ENCODE data around the gene TEX22. TPM values are rescaled to one million over a fixed set of nuclear protein-coding genes. Genes with fewer than 3 reads are reported as not detected.

TEX22 gene
- total RNA-seq, 4 donors from 2014 or later = 0.35 to 1.6 (median 0.94) TPM; not detected in 1

DNA sequence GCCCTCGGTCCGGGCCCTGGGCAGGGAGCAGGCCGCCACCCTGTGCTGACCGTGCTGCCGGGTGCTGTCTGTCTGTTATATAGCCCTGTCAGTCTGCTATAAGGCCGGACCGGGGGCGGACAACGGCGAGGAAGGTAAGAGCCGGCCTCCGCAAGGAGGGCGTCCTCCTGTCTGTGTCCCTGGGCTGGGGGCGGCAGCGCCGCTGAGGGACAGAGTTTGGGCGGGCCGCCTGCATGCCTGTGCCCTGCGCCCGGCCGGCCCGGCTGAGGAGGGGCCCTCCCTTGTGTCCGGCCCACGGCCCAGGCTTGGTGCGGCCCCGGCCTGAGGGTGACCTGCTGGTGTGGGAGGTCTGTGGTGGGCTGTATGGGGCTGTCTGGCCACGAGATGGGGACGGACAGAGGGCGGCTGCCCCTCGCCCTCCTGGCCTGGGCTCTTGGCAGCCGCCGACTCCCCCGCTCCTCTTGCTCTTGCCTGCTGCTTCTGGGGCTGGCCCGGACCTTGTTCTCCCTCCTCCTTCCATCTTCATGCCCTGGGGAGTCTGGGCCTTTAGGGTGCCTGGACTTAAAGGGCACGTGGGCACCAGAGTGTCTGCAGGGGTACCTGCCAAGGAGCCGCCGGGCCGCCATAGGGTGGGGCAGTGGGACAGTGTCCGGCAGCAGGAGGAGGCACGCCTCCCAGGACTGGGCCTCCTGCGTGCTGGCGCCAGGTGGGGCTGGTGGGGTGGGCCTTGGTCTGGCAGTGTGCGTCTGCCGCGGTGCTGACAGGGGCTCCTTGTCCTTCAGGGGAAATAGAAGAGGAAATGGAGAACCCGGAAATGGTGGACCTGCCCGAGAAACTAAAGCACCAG lies 51.2 kb downstream of the TEX22 start:
- TF ChIP-seq POLR2A (IDR thresholded peaks at IDR 0.05) = no peak
- TF ChIP-seq, protein P1, sequence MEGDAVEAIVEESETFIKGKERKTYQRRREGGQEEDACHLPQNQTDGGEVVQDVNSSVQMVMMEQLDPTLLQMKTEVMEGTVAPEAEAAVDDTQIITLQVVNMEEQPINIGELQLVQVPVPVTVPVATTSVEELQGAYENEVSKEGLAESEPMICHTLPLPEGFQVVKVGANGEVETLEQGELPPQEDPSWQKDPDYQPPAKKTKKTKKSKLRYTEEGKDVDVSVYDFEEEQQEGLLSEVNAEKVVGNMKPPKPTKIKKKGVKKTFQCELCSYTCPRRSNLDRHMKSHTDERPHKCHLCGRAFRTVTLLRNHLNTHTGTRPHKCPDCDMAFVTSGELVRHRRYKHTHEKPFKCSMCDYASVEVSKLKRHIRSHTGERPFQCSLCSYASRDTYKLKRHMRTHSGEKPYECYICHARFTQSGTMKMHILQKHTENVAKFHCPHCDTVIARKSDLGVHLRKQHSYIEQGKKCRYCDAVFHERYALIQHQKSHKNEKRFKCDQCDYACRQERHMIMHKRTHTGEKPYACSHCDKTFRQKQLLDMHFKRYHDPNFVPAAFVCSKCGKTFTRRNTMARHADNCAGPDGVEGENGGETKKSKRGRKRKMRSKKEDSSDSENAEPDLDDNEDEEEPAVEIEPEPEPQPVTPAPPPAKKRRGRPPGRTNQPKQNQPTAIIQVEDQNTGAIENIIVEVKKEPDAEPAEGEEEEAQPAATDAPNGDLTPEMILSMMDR (IDR thresholded peaks at IDR 0.05) = no peak
- H3K4me1 ChIP-seq = peaks cover 0 to 9% (median 2%) of the 10 kb centered on the region in 4 donors
- H3K9me3 ChIP-seq = no peaks in the 10 kb centered on the region
- H3K27ac ChIP-seq = no peak overlapping the region
- H3K27me3 ChIP-seq = no peaks in the 10 kb centered on the region
- DNase-seq = no peak
- no peak overlapping the region for H3K4me3 ChIP-seq
- peaks cover 0 to 42% (median 0%) of the 10 kb centered on the region in 3 donors for H3K36me3 ChIP-seq

DNA sequence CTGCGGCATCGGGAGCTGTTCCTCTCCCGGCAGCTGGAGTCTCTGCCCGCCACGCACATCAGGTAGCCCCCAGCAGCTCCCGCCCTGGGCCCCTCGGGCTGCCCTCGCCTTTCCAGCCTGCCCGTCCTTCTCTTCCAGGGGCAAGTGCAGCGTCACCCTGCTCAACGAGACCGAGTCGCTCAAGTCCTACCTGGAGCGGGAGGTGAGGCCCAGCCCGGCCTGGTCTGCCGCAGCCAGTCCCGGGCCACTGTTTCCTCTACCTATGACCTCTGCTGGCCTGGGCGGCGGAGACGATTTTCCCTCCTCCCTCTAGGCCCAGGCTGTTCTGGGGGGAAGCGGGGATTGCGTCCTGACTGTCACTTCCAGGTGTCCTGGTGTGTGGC lies 51.8 kb downstream of the TEX22 start:
- peaks cover 0 to 48% (median 0%) of the 10 kb centered on the region in 3 donors for H3K36me3 ChIP-seq
- no peak for DNase-seq

DNA sequence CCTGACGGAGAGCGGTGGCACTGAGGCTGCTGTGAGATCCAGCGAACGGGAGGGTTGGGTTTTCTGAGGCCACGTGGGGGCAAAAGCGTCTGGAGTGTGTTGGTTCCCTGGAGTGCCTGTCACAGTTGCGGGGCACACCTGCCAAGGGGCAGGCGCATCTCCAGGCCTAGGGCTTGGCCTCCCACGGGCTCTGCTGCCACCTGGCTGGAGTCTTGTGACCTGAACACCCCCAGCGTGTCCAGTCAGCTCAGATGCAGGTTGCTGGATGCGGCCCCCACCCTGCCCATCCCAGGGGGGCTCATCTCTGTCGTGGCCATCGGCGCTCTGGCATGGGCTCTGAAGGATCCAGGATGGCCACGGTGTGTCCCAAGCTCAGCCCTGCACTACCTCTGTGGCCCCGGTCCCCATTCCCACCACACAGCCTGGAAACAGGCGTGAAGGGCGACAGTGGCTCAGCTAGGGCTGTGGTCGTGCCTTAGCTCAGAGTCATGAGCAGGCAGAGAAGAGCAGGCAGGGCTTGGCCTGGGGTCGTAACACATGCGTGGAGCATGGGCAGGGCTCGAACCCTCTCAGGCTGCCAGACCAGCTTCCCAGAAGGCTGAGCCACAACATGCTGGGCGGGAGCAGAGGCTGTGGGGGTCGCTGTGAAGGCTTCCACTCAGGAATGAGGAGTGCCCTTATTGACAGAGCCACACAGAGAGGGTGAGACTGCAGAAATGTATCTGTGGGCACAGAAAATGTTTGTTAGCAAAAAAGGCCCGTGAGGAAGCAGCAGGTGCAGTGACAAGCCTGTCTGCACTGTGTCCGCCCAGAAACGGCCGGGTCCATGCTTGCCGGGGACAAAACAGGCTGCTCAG lies 52.8 kb downstream of the TEX22 start:
- no peak overlapping the region for H3K4me3 ChIP-seq

More for the DNA sequence above, 51.8 kb downstream of the TEX22 start:
- Histone ChIP-seq H3K4me3 (no peak overlapping the region), H3K9me3 (no peaks in the 10 kb centered on the region), H3K27me3 (no peaks in the 10 kb centered on the region), H3K4me1 (peaks cover 0 to 9% (median 2%) of the 10 kb centered on the region in 4 donors), H3K27ac (no peak overlapping the region)
- TF ChIP-seq, protein P1 (IDR thresholded peaks at IDR 0.05) = no peak
- TF ChIP-seq POLR2A (IDR thresholded peaks at IDR 0.05) = no peak

DNA sequence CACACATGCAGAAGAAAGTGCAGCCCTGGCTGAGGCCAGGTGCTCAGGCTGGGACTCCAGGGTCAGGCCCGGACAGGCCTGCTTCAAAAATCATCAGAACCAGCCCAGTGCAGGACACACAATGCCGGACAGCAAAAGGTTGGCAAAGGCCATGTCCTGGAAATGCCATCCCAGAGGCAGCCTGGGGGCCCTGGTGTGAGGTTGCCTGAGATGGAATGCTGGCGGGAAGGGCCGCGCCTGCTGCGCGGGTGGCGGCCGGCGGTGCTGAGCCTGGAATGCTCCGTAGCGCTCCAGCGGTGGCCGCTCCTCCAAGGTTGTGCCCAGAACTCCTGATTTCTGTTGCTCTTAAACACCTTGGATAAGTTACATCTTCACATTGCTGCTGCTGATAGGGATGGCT lies 54.6 kb downstream of the TEX22 start:
- TF ChIP-seq POLR2A (IDR thresholded peaks at IDR 0.05) = no peak
- TF ChIP-seq, protein P1 (IDR thresholded peaks at IDR 0.05) = no peak
- no peak for DNase-seq
- Histone ChIP-seq H3K36me3 (peaks cover 0 to 59% (median 0%) of the 10 kb centered on the region in 3 donors), H3K4me1 (peaks cover 0 to 9% (median 2%) of the 10 kb centered on the region in 4 donors), H3K27me3 (no peaks in the 10 kb centered on the region), H3K9me3 (no peaks in the 10 kb centered on the region), H3K4me3 (no peak overlapping the region), H3K27ac (no peak overlapping the region)

More for the DNA sequence above, 52.8 kb downstream of the TEX22 start:
- Histone ChIP-seq H3K4me1 (peaks cover 0 to 9% (median 2%) of the 10 kb centered on the region in 4 donors), H3K27ac (no peak overlapping the region), H3K9me3 (no peaks in the 10 kb centered on the region), H3K27me3 (no peaks in the 10 kb centered on the region), H3K36me3 (peaks cover 0 to 52% (median 0%) of the 10 kb centered on the region in 3 donors)
- TF ChIP-seq POLR2A (IDR thresholded peaks at IDR 0.05) = no peak
- TF ChIP-seq, protein P1 (IDR thresholded peaks at IDR 0.05) = no peak
- DNase-seq = no peak

DNA sequence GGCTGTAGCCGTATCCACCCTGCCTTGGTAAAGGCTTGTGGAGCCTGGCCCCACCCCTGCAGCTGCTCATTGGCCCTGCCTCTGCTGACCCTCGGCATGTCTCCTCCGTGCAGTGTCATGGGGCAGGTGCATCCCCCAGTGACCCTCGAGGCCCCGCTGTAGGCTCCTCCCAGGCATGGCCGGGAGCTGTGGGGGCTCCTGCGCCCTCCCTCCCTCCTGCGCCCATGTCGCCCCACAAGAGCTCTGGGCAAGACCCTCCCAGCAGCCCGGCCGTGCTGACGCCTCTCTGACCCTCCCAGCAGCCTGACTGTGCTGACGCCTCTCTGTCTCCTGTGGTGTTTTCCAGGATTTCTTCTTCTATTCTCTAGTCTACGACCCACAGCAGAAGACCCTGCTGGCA lies 55.5 kb downstream of the TEX22 start:
- peaks cover 0 to 65% (median 0%) of the 10 kb centered on the region in 3 donors for H3K36me3 ChIP-seq
- TF ChIP-seq, protein P1 (IDR thresholded peaks at IDR 0.05) = no peak
- no peak for TF ChIP-seq POLR2A (IDR thresholded peaks at IDR 0.05)

More for the DNA sequence above, 55.5 kb downstream of the TEX22 start:
- Histone ChIP-seq H3K27ac (no peak overlapping the region), H3K4me1 (peaks cover 0 to 7% (median 0%) of the 10 kb centered on the region in 4 donors), H3K27me3 (no peaks in the 10 kb centered on the region), H3K4me3 (no peak overlapping the region), H3K9me3 (no peaks in the 10 kb centered on the region)
- DNase-seq = no peak

Measured in Peyer's patch (tissue), 4 donors.